HepG2 (cell line): ENCODE results near the gene TUBA4B. TPM values are rescaled to one million over a fixed set of nuclear protein-coding genes. Genes with fewer than 3 reads are reported as not detected.

Source experiments
- AGO2 ChIP-seq: fragments of 200-400 bp; formaldehyde crosslinking; optimal IDR thresholded peaks from 2 replicates; pipeline ENCODE3; 2017; ENCODE audit warnings: mild to moderate bottlenecking, low read depth, low read length, moderate library complexity
- GATAD1 ChIP-seq: IDR thresholded peaks from 2 replicates; pipeline ENCODE4 v1.6.1; 2016; ENCODE audit warnings: missing genetic modification reagents, missing compliant biosample characterization
- GPN1 ChIP-seq: sonication (generic); formaldehyde crosslinking; IDR thresholded peaks from 2 replicates; pipeline ENCODE4 v1.5.1; 2020; ENCODE audit warnings: missing genetic modification reagents, borderline replicate concordance
- HOMEZ ChIP-seq: IDR thresholded peaks from 2 replicates; pipeline ENCODE4 v1.6.1; 2016; ENCODE audit warnings: low read depth
- KMT2B ChIP-seq: IDR thresholded peaks from 2 replicates; pipeline ENCODE4 v1.6.1; 2016; ENCODE audit warnings: missing genetic modification reagents, missing compliant biosample characterization
- MEIS2 ChIP-seq: sonication (generic); formaldehyde crosslinking; IDR thresholded peaks from 2 replicates; pipeline ENCODE4 v1.9.0; 2021; ENCODE audit warnings: mild to moderate bottlenecking, missing genetic modification reagents
- NAIF1 ChIP-seq: sonication (generic); formaldehyde crosslinking; IDR thresholded peaks from 2 replicates; pipeline ENCODE4 v1.5.0; 2020; ENCODE audit warnings: mild to moderate bottlenecking, missing genetic modification reagents, borderline replicate concordance
- POLR2A ChIP-seq, 2 experiments: IDR thresholded peaks; 2 replicates each; pipeline ENCODE4 v1.6.1; 2011; ENCODE audit warnings: low read depth in 2 of 2, low read length in 2 of 2, mild to moderate bottlenecking in 1 of 2, moderate library complexity in 1 of 2; ENCODE audit not compliant: insufficient read depth in 1 of 2
- RAD21 ChIP-seq: fragments of 450-650 bp; formaldehyde crosslinking; IDR thresholded peaks from 2 replicates; pipeline ENCODE4 v1.5.0; 2020; ENCODE audit warnings: mild to moderate bottlenecking
- SMAD9 ChIP-seq: sonication (generic); formaldehyde crosslinking; IDR thresholded peaks from 2 replicates; pipeline ENCODE4 v1.5.1; 2020; ENCODE audit warnings: mild to moderate bottlenecking, missing genetic modification reagents
- ZBTB10 ChIP-seq: sonication (generic); formaldehyde crosslinking; IDR thresholded peaks from 2 replicates; pipeline ENCODE4 v1.4.0; 2020; ENCODE audit warnings: missing genetic modification reagents, borderline replicate concordance
- ZNF235 ChIP-seq: sonication (generic); formaldehyde crosslinking; IDR thresholded peaks from 2 replicates; pipeline ENCODE4 v1.8.1; 2023; ENCODE audit warnings: mild to moderate bottlenecking, missing genetic modification reagents, borderline replicate concordance
- ZNF264 ChIP-seq: sonication (generic); formaldehyde crosslinking; IDR thresholded peaks from 2 replicates; pipeline ENCODE4 v1.4.0; 2020; ENCODE audit warnings: missing genetic modification reagents
- ZNF572 ChIP-seq: sonication (generic); formaldehyde crosslinking; IDR thresholded peaks from 2 replicates; pipeline ENCODE4 v1.5.1; 2020; ENCODE audit warnings: mild to moderate bottlenecking, missing genetic modification reagents
- ZNF574 ChIP-seq: sonication (generic); formaldehyde crosslinking; IDR thresholded peaks from 2 replicates; pipeline ENCODE4 v1.4.0; 2020; ENCODE audit warnings: missing genetic modification reagents
- ZNF580 ChIP-seq: IDR thresholded peaks from 2 replicates; pipeline ENCODE4 v1.6.1; 2016; ENCODE audit warnings: low read depth, borderline replicate concordance
- ZNF704 ChIP-seq: sonication (generic); formaldehyde crosslinking; IDR thresholded peaks from 2 replicates; pipeline ENCODE4 v1.8.1; 2023; ENCODE audit warnings: mild to moderate bottlenecking, inconsistent platforms, moderate library complexity, missing genetic modification reagents, borderline replicate concordance
- polyA plus RNA-seq, 8 experiments: library from polyadenylated mRNA; depleted of rRNA in 3 of 8; stranded (reverse) in 7 of 8; unstranded in 1 of 8; fragments of >200 nt; fragmentation: Illumina TruSeq in 4 of 8; extraction: Trizol in 4 of 8; gene quantifications; 2 replicates each; pipeline versions ENCODE4 v1.2.1 to v1.2.3, GENCODE V29; 2011 to 2016; ENCODE audit warnings: low read depth in 4 of 8, missing spikeins in 1 of 8, mixed read lengths in 1 of 8; ENCODE audit not compliant: insufficient read depth in 1 of 8
- total RNA-seq, 5 experiments: library from RNA; depleted of rRNA; stranded (reverse); fragments of >200 nt; fragmentation: Illumina TruSeq; extraction: Trizol; gene quantifications; 2 replicates each; pipeline ENCODE4 v1.2.3, GENCODE V29; 2016; ENCODE audit warnings: low read depth in 1 of 5
- TF ChIP-seq, protein P1 (sequence below): sonication (generic); formaldehyde crosslinking; IDR thresholded peaks from 2 replicates; pipeline ENCODE4 v1.8.0; 2022; ENCODE audit warnings: missing genetic modification reagents, mild to moderate bottlenecking, borderline replicate concordance

The TUBA4B gene
- total and polyA plus RNA-seq, 2 of the 13 experiments (the other 11 are each of a cell fraction or from before 2014, with no cell fraction given), result 0.18 to 0.22 TPM

- TF ChIP-seq ZBTB10 (no peak), ZNF235 (CRISPR knock-in tag) (no peak), GATAD1 (peak; percentile 71; the same call in 1 of the 2 replicates), KMT2B (peak; percentile 35; the same call in 1 of the 2 replicates), ZNF580 (CRISPR knock-in tag) (peak; percentile 72; the same call in 1 of the 2 replicates), MEIS2 (0 out of 2 replicates have a peak, but pooled peaks have one; percentile 44), HOMEZ (peak; percentile 72; the same call in 1 of the 2 replicates), AGO2 (no peak), RAD21 (peak; percentile 79), ZNF572 (CRISPR knock-in tag) (peak; percentile 58; the same call in 1 of the 2 replicates), GPN1 (CRISPR knock-in tag) (no peak), ZNF574 (CRISPR knock-in tag) (peak; percentile 97), ZNF704 (CRISPR knock-in tag) (0 out of 2 replicates have a peak, but pooled peaks have one; percentile 82), POLR2A (IDR thresholded peaks at IDR 0.05; ENCODE audit: insufficient read depth in 1 of 2, low read depth in 2 of 2, low read length in 2 of 2) (no peak), ZNF264 (CRISPR knock-in tag) (no peak), NAIF1 (CRISPR knock-in tag) (peak; percentile 91), SMAD9 (CRISPR knock-in tag) (0 out of 2 replicates have a peak, but pooled peaks have one; percentile 57)
- TF ChIP-seq, protein P1, sequence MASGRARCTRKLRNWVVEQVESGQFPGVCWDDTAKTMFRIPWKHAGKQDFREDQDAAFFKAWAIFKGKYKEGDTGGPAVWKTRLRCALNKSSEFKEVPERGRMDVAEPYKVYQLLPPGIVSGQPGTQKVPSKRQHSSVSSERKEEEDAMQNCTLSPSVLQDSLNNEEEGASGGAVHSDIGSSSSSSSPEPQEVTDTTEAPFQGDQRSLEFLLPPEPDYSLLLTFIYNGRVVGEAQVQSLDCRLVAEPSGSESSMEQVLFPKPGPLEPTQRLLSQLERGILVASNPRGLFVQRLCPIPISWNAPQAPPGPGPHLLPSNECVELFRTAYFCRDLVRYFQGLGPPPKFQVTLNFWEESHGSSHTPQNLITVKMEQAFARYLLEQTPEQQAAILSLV (CRISPR knock-in tag), result peak; percentile 65; the same call in 1 of the 2 replicates
These were observed 24.9 kb downstream of the TUBA4B start (continued) for GRCh38 chr2:219277703-219278654.
